Spleen (tissue), 7 donors: ENCODE data around the gene FBXO39.

Source experiments
- POLR2A ChIP-seq, 3 donors: fragments of 450-650 bp; IDR thresholded peaks; one replicate each; pipeline ENCODE4 v1.5.1; 2017; ENCODE audit warnings: antibody characterized with exemption in 3 of 3, mild to moderate bottlenecking in 1 of 3
- TF ChIP-seq, protein P1 (sequence below), 11 experiments: fragments of 200-600 bp in 7 of 11; fragments of 450-650 bp in 4 of 11; sonication (generic) in 4 of 11; IDR thresholded peaks in 8 of 11; conservative IDR thresholded peaks in 3 of 11; 1 replicate in 7 of 11; 2 replicates in 4 of 11; pipeline versions ENCODE4 v1.4.0 to v1.8.0; 2016 to 2021; ENCODE audit warnings: antibody characterized with exemption in 11 of 11, inconsistent platforms in 4 of 11, mild to moderate bottlenecking in 1 of 11
- donor health status: DM: no; HTN: no; CAD: no; lungs with moderate emphysema.
- donor health status: DM: no; HTN: no; CAD: no.
- donor health status: DM: no; HTN: no; CAD: no.

DNA sequence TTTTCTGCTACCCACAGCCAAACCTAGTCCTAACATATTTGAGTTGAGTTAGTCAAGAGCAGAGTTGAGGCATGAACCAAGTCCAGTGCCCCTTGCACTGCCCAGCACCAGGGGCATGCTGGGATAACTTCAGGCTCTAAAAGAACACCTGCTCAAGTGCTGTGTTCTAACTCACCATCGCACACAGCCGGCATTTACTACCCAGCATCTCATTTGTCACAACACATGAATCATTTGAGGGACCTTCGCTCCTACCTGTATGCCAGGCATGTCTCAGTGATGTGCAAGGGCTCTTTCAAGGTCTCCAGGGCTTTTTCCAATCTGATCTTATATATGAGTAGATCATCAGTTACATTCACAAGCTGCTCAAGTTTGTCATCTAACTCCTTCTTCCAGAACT, 42.9 kb downstream of the FBXO39 start:
- no peak for TF ChIP-seq POLR2A (IDR thresholded peaks at IDR 0.05)
- TF ChIP-seq, protein P1, sequence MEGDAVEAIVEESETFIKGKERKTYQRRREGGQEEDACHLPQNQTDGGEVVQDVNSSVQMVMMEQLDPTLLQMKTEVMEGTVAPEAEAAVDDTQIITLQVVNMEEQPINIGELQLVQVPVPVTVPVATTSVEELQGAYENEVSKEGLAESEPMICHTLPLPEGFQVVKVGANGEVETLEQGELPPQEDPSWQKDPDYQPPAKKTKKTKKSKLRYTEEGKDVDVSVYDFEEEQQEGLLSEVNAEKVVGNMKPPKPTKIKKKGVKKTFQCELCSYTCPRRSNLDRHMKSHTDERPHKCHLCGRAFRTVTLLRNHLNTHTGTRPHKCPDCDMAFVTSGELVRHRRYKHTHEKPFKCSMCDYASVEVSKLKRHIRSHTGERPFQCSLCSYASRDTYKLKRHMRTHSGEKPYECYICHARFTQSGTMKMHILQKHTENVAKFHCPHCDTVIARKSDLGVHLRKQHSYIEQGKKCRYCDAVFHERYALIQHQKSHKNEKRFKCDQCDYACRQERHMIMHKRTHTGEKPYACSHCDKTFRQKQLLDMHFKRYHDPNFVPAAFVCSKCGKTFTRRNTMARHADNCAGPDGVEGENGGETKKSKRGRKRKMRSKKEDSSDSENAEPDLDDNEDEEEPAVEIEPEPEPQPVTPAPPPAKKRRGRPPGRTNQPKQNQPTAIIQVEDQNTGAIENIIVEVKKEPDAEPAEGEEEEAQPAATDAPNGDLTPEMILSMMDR (IDR thresholded peaks at IDR 0.05 in 8 of 11, conservative IDR thresholded peaks at IDR 0.05 in 3 of 11): no peak
